GM03348 (cell line): Measurements from ENCODE around the gene YWHAB.
"Not testable (repeated sequence)": the region's sequence is repeated elsewhere in the genome, so short reads cannot be mapped to it uniquely, and the experiment has no call there.

Source experiments
- DNase-seq: peaks from one replicate; pipeline ENCODE4 v3.0.0; 2012; ENCODE audit warnings: low spot score

Gene YWHAB

DNA sequence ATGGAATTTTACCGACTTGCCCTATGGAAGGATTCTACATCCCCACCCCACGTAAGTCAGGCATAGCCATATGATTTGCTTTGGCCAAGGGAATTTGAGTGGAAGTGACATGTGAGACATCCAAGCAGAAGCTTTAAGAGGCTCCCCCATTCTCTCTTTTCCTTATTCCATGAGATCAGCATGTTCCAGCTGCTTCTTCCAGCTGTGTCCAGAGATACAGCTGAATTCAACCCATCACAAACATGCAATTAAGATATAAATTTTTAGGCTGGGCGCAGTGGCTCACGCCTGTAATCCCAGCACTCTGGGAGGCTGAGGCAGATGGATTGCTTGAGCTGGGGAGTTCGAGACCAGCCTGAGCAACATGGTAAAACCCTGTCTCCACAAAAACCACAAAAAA is 16.0 kb upstream of the YWHAB start:
- no peak for DNase-seq

DNA sequence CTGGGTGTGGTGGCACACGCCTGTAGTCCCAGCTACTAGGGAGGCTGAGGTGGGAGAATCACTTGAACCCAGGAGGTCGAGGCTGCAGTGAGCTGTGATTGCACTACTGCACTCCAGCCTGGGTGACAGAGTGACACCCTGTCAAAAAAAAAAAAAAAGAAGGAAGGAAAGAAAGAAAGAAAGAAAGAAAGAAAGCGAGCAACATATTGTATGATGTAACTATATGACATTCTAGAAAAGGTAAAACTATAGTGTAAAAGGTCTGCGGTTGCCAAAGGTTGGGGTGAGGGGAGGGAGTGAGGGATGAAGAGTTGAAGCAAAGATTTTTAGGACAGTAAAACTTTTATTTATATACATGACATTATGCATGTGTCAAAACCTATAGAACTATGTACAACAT is 3.1 kb upstream of the YWHAB start:
- DNase-seq = not testable (repeated sequence)

DNA sequence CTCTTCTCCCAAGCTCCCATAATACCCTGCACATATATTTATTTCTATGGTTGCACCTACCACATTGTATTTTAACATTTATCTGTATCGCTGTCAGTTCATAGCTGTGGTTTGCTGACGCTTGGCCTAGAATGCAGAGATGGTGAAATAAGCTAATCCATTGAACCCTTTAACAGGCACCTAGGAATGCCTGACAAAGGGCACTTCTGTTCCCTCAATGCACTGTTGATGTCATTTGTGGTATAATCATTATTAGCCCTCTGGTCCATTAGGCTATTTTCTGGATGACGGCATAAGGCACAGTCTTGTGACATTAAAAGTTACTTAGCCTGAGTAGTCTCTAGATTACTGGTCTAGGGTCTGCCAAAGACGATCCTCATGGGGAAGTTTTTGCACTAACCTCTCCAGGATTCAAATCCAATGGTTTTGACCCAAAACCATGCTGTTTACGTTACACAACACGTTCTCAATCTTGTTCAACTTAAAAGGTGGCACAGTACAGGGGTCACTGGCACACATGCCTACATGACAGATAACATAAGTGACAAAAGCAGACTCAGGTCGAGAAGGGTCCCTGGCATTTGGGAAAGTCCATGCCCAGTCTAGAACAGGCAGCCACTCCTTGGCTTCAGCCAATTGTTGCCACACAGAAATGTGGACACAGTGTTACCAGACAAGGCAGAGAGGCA is 2.1 kb upstream of the YWHAB start:
- no peak for DNase-seq

DNA sequence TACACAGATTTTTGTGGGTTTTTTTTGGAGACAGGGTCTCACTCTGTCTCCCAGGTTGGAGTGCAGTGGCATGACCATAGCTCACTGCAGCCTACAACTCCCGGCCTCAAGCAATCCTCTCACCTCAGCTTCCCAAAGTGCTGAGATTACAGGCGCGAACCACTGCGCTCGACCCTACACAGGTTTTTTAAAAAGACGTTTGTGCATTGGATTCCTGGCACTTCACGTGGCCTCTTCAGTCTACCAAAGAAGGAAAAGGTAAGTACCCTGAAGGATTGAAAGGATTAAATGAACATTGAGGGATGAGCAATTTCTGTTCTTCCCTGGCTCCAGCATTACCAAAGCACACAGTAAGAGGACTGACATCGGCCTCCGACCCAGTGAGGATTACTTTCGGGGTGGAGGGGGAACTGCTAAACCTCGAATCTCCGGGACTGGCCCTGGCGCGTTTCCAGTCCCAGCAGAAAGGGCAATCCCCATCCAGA is 556 bp upstream of the YWHAB start:
- DNase-seq = no peak

DNA sequence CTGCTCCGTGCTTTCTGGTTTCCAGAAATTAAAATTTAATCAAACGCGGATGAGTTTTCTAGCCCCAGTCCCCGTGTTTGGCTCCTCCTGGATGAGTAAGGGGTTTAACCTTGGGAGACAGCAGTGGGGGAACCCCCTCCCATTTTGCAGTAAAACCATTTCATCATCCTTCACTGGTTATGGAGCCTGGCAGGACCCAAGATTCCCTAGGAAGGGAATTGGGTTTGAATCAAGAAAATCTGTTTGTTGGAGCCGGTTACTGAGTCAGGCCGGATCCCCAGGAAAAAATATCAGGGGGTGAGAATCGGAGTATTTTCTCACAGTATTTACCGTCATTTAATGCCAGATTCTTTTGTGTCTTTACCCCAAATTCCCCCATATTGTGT is 754 bp downstream of the YWHAB start:
- DNase-seq = no peak

DNA sequence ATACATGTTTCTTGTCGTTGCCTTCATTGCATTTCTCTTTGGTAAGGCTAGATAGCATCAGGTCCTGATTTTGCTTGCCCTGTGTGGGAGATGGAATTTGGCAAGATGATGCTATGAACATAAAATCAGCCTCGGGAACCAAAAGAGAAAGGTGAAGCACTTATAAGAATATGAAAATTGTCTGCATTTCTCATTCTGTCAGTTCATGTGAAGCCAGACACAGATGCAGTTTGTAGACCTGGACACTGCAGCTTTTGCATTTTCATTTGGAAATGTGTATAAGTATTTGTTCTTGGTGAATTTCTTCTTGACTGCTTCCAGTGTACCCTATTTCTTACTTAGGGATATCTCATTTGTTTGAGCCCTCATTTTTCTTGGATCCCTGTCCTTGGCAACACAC is 1.3 kb downstream of the YWHAB start:
- DNase-seq = no peak

DNA sequence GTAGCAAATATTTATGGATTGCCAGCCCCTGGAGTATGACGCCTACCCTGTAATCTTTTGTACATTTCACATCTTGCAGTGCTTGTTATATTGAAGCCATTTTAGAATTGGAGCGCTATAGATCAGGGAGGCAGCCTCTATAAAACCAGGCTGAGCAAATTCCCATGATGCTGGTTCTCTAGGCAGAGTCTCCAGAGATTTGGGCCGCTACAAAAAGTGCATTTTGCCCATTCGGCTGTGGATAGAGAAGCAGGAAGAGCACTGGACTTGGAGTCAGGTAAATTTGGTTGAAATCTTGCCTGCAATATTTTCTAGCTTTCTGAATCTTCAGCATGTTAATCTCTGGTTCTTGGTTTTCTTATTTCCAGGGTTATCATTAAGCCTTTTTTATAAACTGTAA is 2.0 kb downstream of the YWHAB start:
- DNase-seq = no peak

DNA sequence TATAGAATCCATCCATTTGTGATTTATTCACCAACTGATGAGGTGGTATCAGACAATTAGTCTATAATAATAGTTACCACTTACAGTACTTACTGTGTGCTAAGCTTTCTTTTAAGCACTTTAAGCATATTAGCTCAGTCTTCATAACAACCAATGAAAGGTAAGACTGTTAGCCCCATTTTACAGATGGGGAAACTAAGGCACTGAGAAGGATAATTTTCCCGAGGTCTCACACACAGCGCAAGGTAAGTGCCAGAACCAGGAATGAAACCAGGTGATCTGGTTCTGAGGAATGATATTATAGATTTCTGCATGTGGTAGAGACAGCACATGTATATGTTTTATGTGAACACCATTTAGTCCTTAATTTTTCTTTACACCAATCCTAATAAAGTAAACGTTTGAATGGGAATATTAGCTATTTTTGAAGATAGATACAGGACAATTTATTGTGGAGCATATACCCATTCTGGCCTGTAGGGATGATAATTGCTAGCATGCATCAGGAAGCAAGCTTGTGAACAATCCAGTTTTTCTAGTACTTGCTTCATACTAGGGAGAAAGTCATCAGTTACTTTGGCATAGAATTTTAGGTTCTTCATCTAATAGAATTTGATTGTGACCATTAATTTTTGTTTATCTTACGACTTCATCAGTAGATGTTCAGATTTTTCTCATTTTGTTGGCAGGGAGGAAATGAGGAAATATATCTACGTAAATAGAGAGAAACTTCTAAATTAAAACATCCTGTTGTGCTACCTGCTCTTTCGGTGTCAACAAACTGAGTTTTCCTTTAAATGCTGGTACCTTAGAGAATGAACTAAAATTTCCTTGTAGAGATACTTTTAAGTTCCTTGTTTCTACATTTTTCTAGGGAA is 3.0 kb downstream of the YWHAB start:
- peak; percentile 44 for DNase-seq

DNA sequence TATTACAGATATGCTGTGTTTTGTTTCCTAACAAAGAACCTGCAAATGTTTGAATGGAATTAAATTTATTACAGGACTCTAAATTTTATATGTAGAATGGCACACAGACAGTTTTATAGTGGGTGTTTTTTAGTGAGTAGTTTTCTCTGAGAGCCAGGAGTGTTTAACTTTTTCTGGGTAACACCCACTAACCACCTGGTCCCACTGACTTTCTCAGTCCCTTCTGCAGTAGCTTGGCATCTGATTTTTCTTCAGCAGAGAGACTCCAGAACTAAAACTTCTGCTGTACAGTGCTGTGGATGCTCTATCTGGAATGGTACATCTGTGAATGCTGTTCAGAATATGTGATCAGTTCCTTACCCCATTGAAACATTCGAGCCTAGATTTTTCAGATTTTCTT is 6.3 kb downstream of the YWHAB start:
- DNase-seq = no peak

DNA sequence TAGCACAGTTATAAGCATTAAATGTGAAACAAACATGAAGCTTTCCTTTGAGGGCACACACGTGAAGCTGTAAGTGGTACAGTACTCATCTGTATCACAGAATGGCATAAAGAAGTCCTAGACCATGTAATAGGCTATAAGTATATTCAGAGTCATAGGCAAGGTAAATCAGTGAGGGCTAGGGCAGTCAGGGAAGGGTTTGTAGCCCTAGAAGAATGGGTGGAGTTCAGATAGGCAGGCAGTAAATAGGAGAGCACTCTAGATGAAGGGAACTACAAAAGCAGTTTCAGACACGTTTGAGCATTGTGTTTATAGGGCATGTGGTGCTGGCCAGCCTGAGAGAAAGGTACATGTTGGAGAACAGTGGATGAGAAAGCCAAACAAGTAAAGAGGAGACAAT is 9.5 kb downstream of the YWHAB start:
- DNase-seq = no peak

DNA sequence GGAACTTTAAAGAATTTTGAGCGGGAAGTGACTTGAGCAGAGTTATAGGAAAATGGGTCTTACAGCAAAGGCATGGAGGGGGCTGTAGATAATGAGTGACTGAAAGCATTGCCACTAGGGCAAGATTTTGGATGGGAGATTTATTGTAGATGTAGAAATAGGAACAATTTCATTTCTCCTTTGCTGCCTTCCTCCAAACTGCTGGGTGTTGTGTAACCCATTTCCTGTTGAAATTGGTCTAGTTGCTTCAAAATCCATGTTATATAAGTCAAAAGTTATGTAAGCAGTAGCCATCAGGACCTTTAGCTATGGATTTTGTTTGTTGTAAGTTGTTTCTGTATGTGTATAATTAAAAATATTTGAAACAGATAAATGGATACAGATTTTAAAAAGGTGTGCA is 11.1 kb downstream of the YWHAB start:
- peak; percentile 40 for DNase-seq

DNA sequence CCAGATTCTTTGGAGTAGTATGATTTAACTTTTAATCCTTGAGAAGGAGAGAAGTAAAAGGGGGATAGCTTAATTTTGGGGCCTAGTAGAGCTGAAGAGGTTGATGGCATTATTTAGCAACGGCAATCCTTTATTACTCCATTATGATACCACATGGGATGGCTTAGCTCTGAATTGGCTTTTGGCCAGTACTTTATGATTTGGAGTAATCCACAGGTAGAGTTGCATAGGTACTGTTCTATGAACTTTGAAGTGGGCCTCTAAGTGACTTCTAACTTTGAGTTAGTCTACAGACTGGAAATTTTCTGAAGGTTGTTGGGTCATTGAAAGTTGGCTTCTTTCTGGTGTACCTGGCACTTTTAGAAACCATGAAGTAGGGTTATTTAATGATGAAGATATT is 11.6 kb downstream of the YWHAB start:
- no peak for DNase-seq

DNA sequence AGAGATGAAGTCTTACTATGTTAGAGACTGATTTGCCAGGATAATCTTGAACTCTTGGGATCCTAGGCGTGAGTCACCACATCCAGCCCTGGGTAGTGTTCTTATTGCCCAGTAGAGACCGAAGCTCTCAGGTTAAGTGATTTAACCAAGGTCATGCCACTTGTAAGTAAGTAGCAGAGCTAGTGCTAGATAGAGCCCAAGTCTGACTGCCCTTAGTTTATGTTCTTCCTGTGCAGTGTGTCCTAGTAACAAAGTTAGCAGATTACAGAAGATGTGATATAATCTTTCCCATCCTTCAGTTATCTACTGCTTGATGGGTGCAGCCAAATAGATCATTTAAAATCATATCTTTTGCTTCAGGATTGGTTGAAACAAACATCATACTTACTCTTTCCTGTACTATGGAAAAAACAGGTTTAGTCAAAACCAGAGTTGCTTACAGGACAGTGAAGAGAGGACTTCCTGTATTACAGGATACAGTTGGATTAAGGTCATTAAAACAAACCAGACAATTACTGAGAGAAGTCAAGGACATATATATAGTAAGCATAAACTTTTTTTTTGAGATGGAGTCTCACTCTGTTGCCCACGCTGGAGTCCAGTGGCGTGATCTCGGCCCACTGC is 14.8 kb downstream of the YWHAB start:
- DNase-seq = no peak

DNA sequence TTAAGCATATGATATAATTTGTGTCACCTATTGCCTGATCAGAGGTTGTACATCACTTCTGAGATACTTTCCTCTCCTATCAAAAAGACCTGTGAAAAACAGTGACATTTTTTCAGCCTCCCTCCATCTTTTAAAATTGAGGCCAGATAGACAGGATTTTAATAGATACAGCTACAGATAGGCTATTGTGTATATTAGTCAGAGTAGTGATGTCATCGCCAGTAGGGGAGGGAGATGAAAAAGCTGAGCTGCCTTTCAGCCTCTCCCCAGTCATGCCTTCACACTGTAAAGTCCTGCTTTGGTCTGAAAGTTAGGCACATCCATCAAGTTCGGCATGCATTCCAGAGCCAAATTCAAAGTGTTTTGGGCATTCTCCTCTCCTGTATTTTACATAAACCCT is 16.5 kb downstream of the YWHAB start:
- peak; percentile 48 for DNase-seq

DNA sequence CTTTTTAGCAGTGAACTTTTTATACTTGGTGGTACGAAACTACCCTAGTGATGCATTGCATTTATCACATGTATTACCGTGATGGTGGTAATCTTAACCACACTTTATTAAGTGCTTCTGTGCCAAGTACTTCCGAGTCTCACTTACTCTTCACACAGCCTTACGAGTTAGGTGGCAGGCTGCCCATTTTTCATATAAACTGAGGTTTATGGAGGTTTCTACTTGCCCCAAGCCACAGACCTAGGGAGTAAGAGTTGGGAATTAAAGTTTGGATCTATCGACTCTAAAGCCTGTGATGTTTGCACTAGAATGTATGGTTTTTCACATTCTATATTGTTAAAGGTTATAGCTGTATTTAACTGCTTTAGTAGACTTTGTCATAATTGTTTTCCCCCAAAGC is 18.9 kb downstream of the YWHAB start:
- DNase-seq = no peak

DNA sequence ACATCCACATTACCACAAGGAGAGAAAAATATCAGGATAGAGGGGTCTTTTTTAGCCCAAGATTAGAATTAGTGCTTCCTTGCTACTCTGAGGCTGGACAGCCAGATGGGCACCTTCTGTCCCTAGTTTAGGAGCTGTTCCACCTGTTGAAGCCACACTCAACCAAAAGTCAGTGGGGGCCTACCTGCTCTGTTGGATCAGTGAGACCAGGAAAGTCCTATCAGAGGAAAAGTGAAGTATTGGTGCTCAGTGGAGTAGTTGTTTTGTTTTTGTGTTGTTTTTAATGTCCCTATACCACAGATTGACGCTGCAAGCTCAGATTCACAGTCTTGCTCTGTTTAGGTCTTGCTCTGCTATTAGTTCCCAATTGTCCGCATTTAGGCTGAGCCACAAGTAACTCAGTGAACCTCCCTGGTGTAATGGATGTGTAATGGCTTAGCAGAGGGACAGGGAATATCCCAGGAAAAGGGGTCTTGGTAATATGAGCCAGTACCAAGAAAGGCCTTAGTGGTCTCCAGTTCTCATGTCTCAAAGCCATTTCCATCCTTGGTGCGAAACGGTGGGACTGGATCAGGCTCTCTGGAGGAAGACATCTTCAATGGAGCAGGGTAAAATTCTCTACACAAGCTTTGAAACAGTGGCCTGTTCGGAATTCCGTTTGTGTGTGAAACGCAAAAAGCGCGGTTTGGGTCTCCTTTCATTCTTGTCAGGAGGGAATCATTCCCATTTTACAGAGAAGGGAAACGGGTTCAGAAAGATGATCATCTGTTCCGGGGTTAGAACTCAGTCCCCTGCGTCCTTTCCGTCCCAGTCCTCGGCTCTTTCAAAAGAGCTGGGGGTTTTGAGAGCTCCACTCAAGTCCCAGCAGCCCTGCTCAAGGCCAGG is 23.7 kb downstream of the YWHAB start:
- no peak for DNase-seq

DNA sequence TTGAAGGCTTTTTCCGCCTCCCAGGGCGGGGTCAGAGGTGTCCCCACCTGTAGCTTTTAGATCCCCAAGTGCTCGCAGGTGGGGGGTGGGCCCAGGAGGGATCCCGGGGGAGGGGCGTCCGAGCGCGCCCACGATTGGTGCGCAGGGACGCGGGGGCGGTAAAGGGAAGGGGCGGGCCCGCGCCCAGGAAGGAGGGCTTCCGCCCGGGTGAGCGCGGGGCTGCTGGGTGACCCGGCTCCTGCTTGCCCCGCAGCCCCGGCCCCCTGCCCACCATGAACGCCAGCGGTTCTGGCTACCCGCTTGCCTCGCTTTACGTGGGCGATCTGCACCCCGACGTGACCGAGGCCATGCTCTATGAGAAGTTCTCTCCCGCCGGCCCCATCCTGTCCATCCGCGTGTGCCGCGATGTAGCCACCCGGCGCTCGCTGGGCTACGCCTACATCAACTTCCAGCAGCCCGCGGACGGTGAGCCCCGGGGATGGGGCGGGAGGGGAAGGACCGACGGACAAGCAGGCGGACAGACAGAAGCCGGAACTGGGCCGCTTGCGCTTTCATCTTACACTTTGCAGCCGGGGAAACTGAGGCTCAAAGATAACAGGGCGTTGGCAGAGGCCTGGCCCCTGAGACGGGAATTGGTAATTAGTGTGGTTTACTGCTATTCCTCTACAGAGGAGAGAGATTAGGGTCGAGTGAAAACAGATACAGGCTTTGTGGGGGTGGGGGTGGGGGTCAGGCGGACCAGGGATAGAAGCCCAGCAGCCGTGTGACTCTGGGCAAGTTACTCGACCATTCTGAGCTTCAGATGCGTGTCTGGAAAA is 24.6 kb downstream of the YWHAB start, which contains the start of gene PABPC1L:
Gene PABPC1L (plus strand): TSS at position 189 of the 818 bp plus-strand sequence. CDS start 84 bp downstream, at position 273.
- DNase-seq = peak; percentile 94

DNA sequence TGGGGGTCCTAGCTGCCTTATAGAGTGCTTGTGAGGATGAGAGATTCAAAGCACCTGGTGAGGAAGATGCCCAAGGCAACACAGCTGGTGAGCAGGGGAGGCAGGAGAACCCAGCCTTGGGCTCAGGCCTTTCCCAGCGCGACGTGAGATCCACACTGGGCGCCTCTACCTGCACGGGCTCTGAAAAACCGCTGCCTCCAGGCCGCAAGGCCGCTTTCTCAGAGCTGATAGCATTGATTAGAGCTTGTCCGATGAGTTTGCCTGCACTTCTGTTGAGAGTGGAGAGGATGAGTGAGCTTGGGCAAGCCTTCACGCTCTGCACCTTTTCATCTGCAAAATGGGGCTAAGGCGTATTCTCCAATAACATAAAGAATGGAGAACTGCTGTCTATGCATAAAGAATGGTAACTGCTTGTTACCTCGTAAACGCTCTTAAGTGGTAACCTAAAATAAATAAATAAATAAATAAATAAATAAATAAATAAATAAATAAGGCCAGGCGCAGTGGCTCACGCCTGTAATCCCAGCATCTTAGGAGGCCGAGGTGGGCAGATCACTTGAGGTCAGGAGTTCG is 25.3 kb downstream of the YWHAB start:
- no peak for DNase-seq

DNA sequence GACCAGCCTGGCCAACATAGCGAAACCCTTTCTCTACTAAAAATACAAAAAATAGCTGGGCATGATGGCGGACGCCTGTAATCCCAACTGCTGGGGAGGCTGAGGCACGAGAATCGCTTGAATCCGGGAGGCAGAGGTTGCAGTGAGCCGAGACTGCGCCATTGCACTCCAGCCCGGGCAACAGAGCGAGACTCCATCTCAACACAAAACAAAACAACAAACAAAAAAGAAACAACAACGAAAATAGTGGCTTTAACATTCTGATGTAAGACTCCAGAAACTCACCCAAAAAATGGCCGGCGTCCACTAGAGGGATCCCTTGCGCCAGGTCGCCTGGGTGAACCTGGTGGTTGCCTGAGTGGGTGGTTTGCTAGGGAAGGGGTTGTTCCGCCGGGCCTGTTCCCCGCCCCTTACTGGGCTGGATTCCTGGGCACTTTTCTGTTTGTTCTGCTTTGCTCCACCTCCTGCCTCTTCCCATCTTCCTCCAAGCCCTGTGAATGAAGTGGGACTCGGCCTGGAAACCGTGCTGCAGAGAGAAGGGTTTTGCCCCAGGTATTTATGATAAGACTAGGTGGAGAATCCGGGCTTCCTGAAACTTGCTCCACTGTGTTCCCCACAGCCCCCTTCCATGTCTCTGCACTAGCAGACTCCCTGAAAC is 25.9 kb downstream of the YWHAB start:
- DNase-seq = peak; percentile 61

DNA sequence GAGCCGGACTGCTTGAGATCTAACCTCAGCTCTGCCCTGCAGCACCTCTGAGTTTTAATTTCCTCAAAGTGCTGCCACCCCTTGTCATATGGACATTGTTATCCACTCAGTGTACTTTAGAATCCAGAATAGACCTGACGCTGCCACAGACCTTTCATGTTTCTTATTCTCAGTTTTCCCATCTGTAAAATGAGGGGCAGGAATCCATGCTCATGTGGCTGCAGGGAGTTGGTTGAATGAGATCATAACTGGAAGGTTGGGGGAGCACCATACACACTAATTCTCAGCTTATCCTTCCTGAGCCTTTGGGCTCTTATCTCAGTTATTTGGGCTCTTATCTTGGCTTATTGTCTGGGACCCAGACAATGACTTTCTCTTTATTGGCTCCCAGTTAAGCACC is 26.7 kb downstream of the YWHAB start:
- DNase-seq = no peak
